ENCODE measurements around the gene BCKDHA.
A peak's percentile ranks its signal among the peaks of the same experiment; 100 is the strongest.
"Not testable (repeated sequence)": the region's sequence is repeated elsewhere in the genome, so short reads cannot be mapped to it uniquely, and the experiment has no call there.

Gene BCKDHA

GRCh38 chr19:41447732-41448332, 50.2 kb downstream of the BCKDHA start:
- no peak for DNase-seq (ENCODE audit: low spot score)

- DNase-seq (ENCODE audit: low spot score), result peak; percentile 75
Measured at GRCh38 chr19:41449079-41449864, 51.7 kb downstream of the BCKDHA start.

- no peak for DNase-seq (ENCODE audit: low spot score)
Measured at GRCh38 chr19:41449865-41450178, 52.2 kb downstream of the BCKDHA start.

GRCh38 chr19:41452584-41453275, 55.1 kb downstream of the BCKDHA start:
- DNase-seq (ENCODE audit: low spot score), result no peak

- no peak for DNase-seq (ENCODE audit: low spot score)
Measured at GRCh38 chr19:41455936-41456335, 58.3 kb downstream of the BCKDHA start.

GRCh38 chr19:41456342-41456918, 58.8 kb downstream of the BCKDHA start:
- DNase-seq (ENCODE audit: low spot score), result peak; percentile 41

GRCh38 chr19:41457241-41457640, 59.6 kb downstream of the BCKDHA start:
- no peak for DNase-seq (ENCODE audit: low spot score)

GRCh38 chr19:41462497-41462896, 64.9 kb downstream of the BCKDHA start:
- no peak for DNase-seq (ENCODE audit: low spot score)

GRCh38 chr19:41463257-41464256, 65.9 kb downstream of the BCKDHA start:
- not testable (repeated sequence) for DNase-seq (ENCODE audit: low spot score)

Data from COLO829 (cell line).